CD4-positive, alpha-beta T cell (primary cell): ENCODE results near the gene AGPS. TPM values are rescaled to one million over a fixed set of nuclear protein-coding genes. Genes with fewer than 3 reads are reported as not detected.

ENCODE experiments used
- ATAC-seq: fragments of 200-7000 bp; cut with Tn5 transposase; one replicate; pipeline ENCODE4 v1.10.0; 2022; ENCODE audit warnings: mild to moderate bottlenecking; ENCODE audit not compliant: poor library complexity
- CTCF ChIA-PET: fragments of 350-600 bp; sonication (Branson Sonifier 250); formaldehyde crosslinking; loops from one replicate; lab custom pipeline; 2021; ENCODE audit warnings: antibody characterized with exemption, inconsistent platforms; lab: Charles Lee
- POLR2A ChIA-PET: fragments of 350-600 bp; sonication (Branson Sonifier 250); formaldehyde crosslinking; loops from one replicate; lab custom pipeline; 2021; ENCODE audit warnings: antibody characterized with exemption, inconsistent platforms; lab: Charles Lee
- DNase-seq, 14 experiments: peaks; one replicate each; pipeline ENCODE4 v3.0.0-alpha.2; 2013 to 2020; ENCODE audit warnings: mixed read lengths in 2 of 14
- H3K27ac ChIP-seq, 2 donors: one replicate each; pipeline versions ENCODE4 v1.5.1 to v1.7.0; 2013; ENCODE audit warnings: low read length in 2 of 2, low read depth in 1 of 2, mild to moderate bottlenecking in 1 of 2
- H3K27me3 ChIP-seq, 2 experiments: 1 replicate in 1 of 2; 2 replicates in 1 of 2; pipeline versions ENCODE4 v1.6.1 to v1.7.0; 2013; ENCODE audit warnings: low read length in 2 of 2, control low read depth in 1 of 2, mild to moderate bottlenecking in 1 of 2, moderate library complexity in 1 of 2; ENCODE audit not compliant: insufficient read depth in 2 of 2, control insufficient read depth in 1 of 2
- H3K36me3 ChIP-seq: one replicate; pipeline ENCODE4 v1.6.1; 2013; ENCODE audit warnings: low read length, control low read depth; ENCODE audit not compliant: insufficient read depth
- H3K4me1 ChIP-seq: one replicate; pipeline ENCODE4 v1.6.1; 2013; ENCODE audit warnings: low read length, control low read depth; ENCODE audit not compliant: insufficient read depth
- H3K4me3 ChIP-seq: one replicate; pipeline ENCODE4 v1.5.1; 2013; ENCODE audit warnings: mild to moderate bottlenecking, low read length, moderate library complexity
- H3K9me3 ChIP-seq, 2 experiments: 1 replicate in 1 of 2; 2 replicates in 1 of 2; pipeline versions ENCODE4 v1.6.1 to v1.7.0; 2013; ENCODE audit warnings: low read length in 2 of 2, mild to moderate bottlenecking in 2 of 2, control low read depth in 1 of 2, moderate library complexity in 1 of 2; ENCODE audit not compliant: control insufficient read depth in 1 of 2, insufficient read depth in 1 of 2
- H3K27ac Mint-ChIP-seq: one replicate; pipeline ENCODE4 v1.8.0; 2020; ENCODE audit warnings: mixed read lengths
- H3K27me3 Mint-ChIP-seq: one replicate; pipeline ENCODE4 v1.8.0; 2021; ENCODE audit warnings: mixed read lengths
- H3K36me3 Mint-ChIP-seq: one replicate; pipeline ENCODE4 v1.8.0; 2021; ENCODE audit warnings: low read depth, mixed read lengths
- H3K4me1 Mint-ChIP-seq: one replicate; pipeline ENCODE4 v1.8.0; 2021; ENCODE audit warnings: low read depth, mixed read lengths
- H3K4me3 Mint-ChIP-seq: one replicate; pipeline ENCODE4 v1.8.0; 2020; ENCODE audit warnings: mild to moderate bottlenecking, mixed read lengths
- H3K9me3 Mint-ChIP-seq: one replicate; pipeline ENCODE4 v1.8.0; 2020; ENCODE audit warnings: mixed read lengths
- CTCF ChIP-seq: fragments of 200-600 bp; IDR thresholded peaks from one replicate; pipeline ENCODE4 v1.8.0; 2022; ENCODE audit warnings: antibody characterized with exemption, mild to moderate bottlenecking
- intact Hi-C, 2 experiments: fragments of 100-400 bp; cut with DNase I in 1 of 2; cut with micrococcal nuclease in 1 of 2; formaldehyde crosslinking; loops; one replicate each; pipeline versions ENCODE4 v1.15.1 to v1.9.0; 2023 to 2025; cut with DNase I, micrococcal nuclease
- total RNA-seq, 174 experiments: library from RNA in 2 of 174; stranded (reverse) in 2 of 174; gene quantifications; one replicate each; pipeline ENCODE4 v1.2.3 and lab custom pipeline; 2021 to 2026

AGPS gene
- total RNA-seq, 2 experiments from 2014 or later = 21.5 to 23.9 TPM

- Mint-ChIP-seq H3K4me1 (no peaks in the 10 kb centered on the region), H3K27ac (no peak overlapping the region), H3K27me3 (no peaks in the 10 kb centered on the region), H3K9me3 (no peaks in the 10 kb centered on the region), H3K4me3 (no peak overlapping the region), H3K36me3 (peaks cover 13% of the 10 kb centered on the region)
- no peak for ATAC-seq
- DNase-seq = no peak
- Histone ChIP-seq H3K27ac (no peak overlapping the region), H3K27me3 (no peaks in the 10 kb centered on the region), H3K9me3 (no peaks in the 10 kb centered on the region), H3K4me3 (no peak overlapping the region), H3K36me3 (no peaks in the 10 kb centered on the region), H3K4me1 (no peaks in the 10 kb centered on the region)
- intact Hi-C loops = no loop called here
- no peak for TF ChIP-seq CTCF
- ChIA-PET POLR2A (no interaction called here), CTCF (no interaction called here)
Observed at GRCh38 chr2:177531706-177532105, 139.1 kb downstream of the AGPS start.

- H3K4me3 ChIP-seq = no peak overlapping the region
Observed at GRCh38 chr2:177532567-177532966, 140.0 kb downstream of the AGPS start.

GRCh38 chr2:177533253-177533652 is 140.7 kb downstream of the AGPS start:
- TF ChIP-seq CTCF = no peak
- ChIA-PET POLR2A (no interaction called here), CTCF (no interaction called here)
- H3K4me1 Mint-ChIP-seq = no peaks in the 10 kb centered on the region
- no peaks in the 10 kb centered on the region for H3K27me3 Mint-ChIP-seq
- ATAC-seq = no peak
- Histone ChIP-seq H3K27me3 (no peaks in the 10 kb centered on the region), H3K4me3 (no peak overlapping the region), H3K4me1 (no peaks in the 10 kb centered on the region), H3K27ac (no peak overlapping the region), H3K36me3 (no peaks in the 10 kb centered on the region), H3K9me3 (no peaks in the 10 kb centered on the region)
- peaks cover 17% of the 10 kb centered on the region for H3K36me3 Mint-ChIP-seq
- intact Hi-C loops = no loop called here
- DNase-seq = no peak
- H3K9me3 Mint-ChIP-seq = no peaks in the 10 kb centered on the region
- no peak overlapping the region for H3K27ac Mint-ChIP-seq
- no peak overlapping the region for H3K4me3 Mint-ChIP-seq

More at GRCh38 chr2:177532567-177532966, 140.0 kb downstream of the AGPS start:
- Mint-ChIP-seq H3K9me3 (no peaks in the 10 kb centered on the region), H3K4me1 (no peaks in the 10 kb centered on the region), H3K27me3 (no peaks in the 10 kb centered on the region), H3K4me3 (no peak overlapping the region), H3K27ac (no peak overlapping the region), H3K36me3 (peaks cover 15% of the 10 kb centered on the region)
- no peak for TF ChIP-seq CTCF
- intact Hi-C loops = no loop called here
- no peak overlapping the region for H3K27ac ChIP-seq
- CTCF ChIA-PET = no interaction called here
- no peaks in the 10 kb centered on the region for H3K27me3 ChIP-seq
- H3K9me3 ChIP-seq = no peaks in the 10 kb centered on the region
- ATAC-seq (no peak), DNase-seq (no peak)
- H3K36me3 ChIP-seq = no peaks in the 10 kb centered on the region
- H3K4me1 ChIP-seq = no peaks in the 10 kb centered on the region
- POLR2A ChIA-PET = no interaction called here
